HEK293 (cell line): Measurements from ENCODE around the gene C1orf56.

Source experiments
- KLF16 ChIP-seq: fragments of 450-650 bp; formaldehyde crosslinking; IDR thresholded peaks from 2 replicates; pipeline ENCODE4 v1.5.1; 2017; ENCODE audit warnings: missing biosample characterization, missing genetic modification characterization
- OVOL3 ChIP-seq: fragments of 450-650 bp; formaldehyde crosslinking; IDR thresholded peaks from 2 replicates; pipeline ENCODE4 v1.5.1; 2016; ENCODE audit warnings: missing biosample characterization, missing genetic modification characterization
- SP7 ChIP-seq: fragments of 450-650 bp; formaldehyde crosslinking; IDR thresholded peaks from 2 replicates; pipeline ENCODE4 v1.5.1; 2016; ENCODE audit warnings: missing biosample characterization, missing genetic modification characterization
- ZBTB1 ChIP-seq: fragments of 450-650 bp; formaldehyde crosslinking; IDR thresholded peaks from 2 replicates; pipeline ENCODE4 v1.5.1; 2016; ENCODE audit warnings: missing biosample characterization, missing genetic modification characterization
- ZBTB48 ChIP-seq: fragments of 450-650 bp; formaldehyde crosslinking; IDR thresholded peaks from 2 replicates; pipeline ENCODE4 v1.5.1; 2016; ENCODE audit warnings: missing biosample characterization, missing genetic modification characterization
- ZBTB7A ChIP-seq: fragments of 450-650 bp; formaldehyde crosslinking; IDR thresholded peaks from 2 replicates; pipeline ENCODE4 v1.5.1; 2016; ENCODE audit warnings: low read depth, missing biosample characterization, missing genetic modification characterization
- ZNF214 ChIP-seq: fragments of 450-650 bp; formaldehyde crosslinking; IDR thresholded peaks from 2 replicates; pipeline ENCODE4 v1.5.1; 2017; ENCODE audit warnings: missing biosample characterization, mild to moderate bottlenecking, missing genetic modification characterization, borderline replicate concordance
- ZNF311 ChIP-seq: fragments of 450-650 bp; formaldehyde crosslinking; IDR thresholded peaks from 2 replicates; pipeline ENCODE4 v1.5.1; 2017; ENCODE audit warnings: missing biosample characterization, missing genetic modification characterization, borderline replicate concordance
- ZNF423 ChIP-seq: fragments of 450-650 bp; formaldehyde crosslinking; IDR thresholded peaks from 2 replicates; pipeline ENCODE4 v1.5.1; 2016; ENCODE audit warnings: missing biosample characterization, missing genetic modification characterization
- ZNF514 ChIP-seq: fragments of 450-650 bp; formaldehyde crosslinking; IDR thresholded peaks from 2 replicates; pipeline ENCODE4 v1.5.1; 2016; ENCODE audit warnings: missing biosample characterization, missing genetic modification characterization
- ZNF549 ChIP-seq: fragments of 450-650 bp; IDR thresholded peaks from 2 replicates; pipeline ENCODE4 v1.5.1; 2018; ENCODE audit warnings: missing biosample characterization, missing genetic modification characterization, mild to moderate bottlenecking, inconsistent platforms, moderate library complexity
- ZNF596 ChIP-seq: fragments of 450-650 bp; IDR thresholded peaks from 2 replicates; pipeline ENCODE4 v1.5.0; 2018; ENCODE audit warnings: missing biosample characterization, mild to moderate bottlenecking, missing genetic modification characterization, moderate library complexity
- ZNF629 ChIP-seq: fragments of 450-650 bp; formaldehyde crosslinking; IDR thresholded peaks from 2 replicates; pipeline ENCODE4 v1.5.1; 2017; ENCODE audit warnings: missing biosample characterization, missing genetic modification characterization
- ZNF660 ChIP-seq: fragments of 450-650 bp; IDR thresholded peaks from 2 replicates; pipeline ENCODE4 v1.5.1; 2018; ENCODE audit warnings: missing biosample characterization, mild to moderate bottlenecking, missing genetic modification characterization
- ZNF777 ChIP-seq: fragments of 450-650 bp; formaldehyde crosslinking; IDR thresholded peaks from 2 replicates; pipeline ENCODE4 v1.5.1; 2017; ENCODE audit warnings: missing biosample characterization, missing genetic modification characterization, borderline replicate concordance
- ZNF785 ChIP-seq: fragments of 450-650 bp; formaldehyde crosslinking; IDR thresholded peaks from 2 replicates; pipeline ENCODE4 v1.5.1; 2016; ENCODE audit warnings: missing biosample characterization, missing genetic modification characterization
- ZSCAN23 ChIP-seq: fragments of 450-650 bp; formaldehyde crosslinking; IDR thresholded peaks from 2 replicates; pipeline ENCODE4 v1.5.1; 2016; ENCODE audit warnings: missing biosample characterization, missing genetic modification characterization
- TF ChIP-seq, protein P1 (sequence below): fragments of 450-650 bp; formaldehyde crosslinking; IDR thresholded peaks from 2 replicates; pipeline ENCODE4 v1.5.1; 2017; ENCODE audit warnings: missing biosample characterization, missing genetic modification characterization
- TF ChIP-seq, protein P2 (sequence below): fragments of 450-650 bp; formaldehyde crosslinking; IDR thresholded peaks from 2 replicates; pipeline ENCODE4 v1.5.1; 2016; ENCODE audit warnings: missing biosample characterization, missing genetic modification characterization
- TF ChIP-seq, protein P3 (sequence below): fragments of 450-650 bp; formaldehyde crosslinking; IDR thresholded peaks from 2 replicates; pipeline ENCODE4; 2016; ENCODE audit warnings: missing biosample characterization, missing genetic modification characterization
- TF ChIP-seq, protein P4 (sequence below): fragments of 450-650 bp; formaldehyde crosslinking; IDR thresholded peaks from 2 replicates; pipeline ENCODE4 v1.5.1; 2016; ENCODE audit warnings: missing biosample characterization, missing genetic modification characterization, low read depth
- TF ChIP-seq, protein P5 (sequence below): fragments of 450-650 bp; formaldehyde crosslinking; IDR thresholded peaks from 2 replicates; pipeline ENCODE4 v1.5.1; 2016; ENCODE audit warnings: missing biosample characterization, missing genetic modification characterization

Gene C1orf56

DNA sequence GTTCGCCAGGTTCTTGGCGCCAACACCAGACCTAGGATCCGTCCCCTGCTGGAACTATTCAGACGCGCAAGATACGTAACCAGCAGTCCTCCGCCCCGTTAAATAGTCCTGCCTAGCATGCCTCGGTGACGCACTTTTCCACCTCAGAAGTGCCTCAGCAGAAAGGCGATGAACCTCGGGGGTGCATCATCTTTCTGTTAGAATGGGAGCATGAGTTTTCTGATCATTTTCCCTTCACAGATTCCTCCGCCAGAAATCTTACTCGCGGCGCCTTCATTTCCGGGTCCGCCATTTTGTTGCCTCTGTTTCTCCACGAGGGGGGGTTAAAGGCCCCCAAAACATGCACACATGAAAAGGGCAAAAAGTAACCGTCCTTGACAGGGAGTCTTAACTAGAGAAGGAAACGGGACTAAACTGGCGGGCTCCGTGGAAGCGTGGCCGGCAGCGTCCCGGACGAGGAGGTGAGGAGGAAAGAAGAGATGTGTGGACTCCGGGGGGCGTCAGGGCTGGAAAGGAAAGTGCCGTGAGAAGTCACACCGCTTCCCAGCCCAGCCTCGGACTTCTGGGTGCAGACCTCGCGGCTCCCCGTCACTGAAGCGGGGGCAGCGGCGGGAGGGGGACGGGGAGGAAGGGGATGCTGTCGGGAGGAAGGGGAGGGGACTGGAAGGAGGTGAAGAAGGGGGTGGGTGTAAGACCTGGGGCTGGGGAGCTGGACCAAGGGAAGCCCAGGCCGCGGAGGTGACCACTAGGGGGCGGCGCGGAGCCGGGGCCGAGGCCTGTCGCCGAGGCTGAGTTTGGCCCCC lies 23.1 kb downstream of the C1orf56 start, which contains the start of gene GABPB2 (continued):
- TF ChIP-seq ZBTB1 (tag by site-specific recombination) (no peak), SP7 (peak; percentile 98), ZSCAN23 (tag by site-specific recombination) (peak; percentile 99), ZNF596 (no peak), ZNF777 (tag by site-specific recombination) (peak; percentile 44; the same call in 1 of the 2 replicates), ZNF549 (tag by site-specific recombination) (no peak), ZNF423 (tag by site-specific recombination) (no peak), ZNF311 (tag by site-specific recombination) (no peak), ZNF514 (tag by site-specific recombination) (no peak), ZBTB7A (peak; percentile 91), KLF16 (tag by site-specific recombination) (peak; percentile 93), ZNF214 (tag by site-specific recombination) (no peak), ZNF629 (peak; percentile 98), ZNF785 (tag by site-specific recombination) (no peak), ZNF660 (tag by site-specific recombination) (peak; percentile 100), OVOL3 (tag by site-specific recombination) (peak; percentile 85; the same call in 1 of the 2 replicates), ZBTB48 (peak; percentile 70)
- TF ChIP-seq, protein P1, sequence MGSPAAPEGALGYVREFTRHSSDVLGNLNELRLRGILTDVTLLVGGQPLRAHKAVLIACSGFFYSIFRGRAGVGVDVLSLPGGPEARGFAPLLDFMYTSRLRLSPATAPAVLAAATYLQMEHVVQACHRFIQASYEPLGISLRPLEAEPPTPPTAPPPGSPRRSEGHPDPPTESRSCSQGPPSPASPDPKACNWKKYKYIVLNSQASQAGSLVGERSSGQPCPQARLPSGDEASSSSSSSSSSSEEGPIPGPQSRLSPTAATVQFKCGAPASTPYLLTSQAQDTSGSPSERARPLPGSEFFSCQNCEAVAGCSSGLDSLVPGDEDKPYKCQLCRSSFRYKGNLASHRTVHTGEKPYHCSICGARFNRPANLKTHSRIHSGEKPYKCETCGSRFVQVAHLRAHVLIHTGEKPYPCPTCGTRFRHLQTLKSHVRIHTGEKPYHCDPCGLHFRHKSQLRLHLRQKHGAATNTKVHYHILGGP (tag by site-specific recombination) = 0 out of 2 replicates have a peak, but pooled peaks have one; percentile 50
- TF ChIP-seq, protein P2, sequence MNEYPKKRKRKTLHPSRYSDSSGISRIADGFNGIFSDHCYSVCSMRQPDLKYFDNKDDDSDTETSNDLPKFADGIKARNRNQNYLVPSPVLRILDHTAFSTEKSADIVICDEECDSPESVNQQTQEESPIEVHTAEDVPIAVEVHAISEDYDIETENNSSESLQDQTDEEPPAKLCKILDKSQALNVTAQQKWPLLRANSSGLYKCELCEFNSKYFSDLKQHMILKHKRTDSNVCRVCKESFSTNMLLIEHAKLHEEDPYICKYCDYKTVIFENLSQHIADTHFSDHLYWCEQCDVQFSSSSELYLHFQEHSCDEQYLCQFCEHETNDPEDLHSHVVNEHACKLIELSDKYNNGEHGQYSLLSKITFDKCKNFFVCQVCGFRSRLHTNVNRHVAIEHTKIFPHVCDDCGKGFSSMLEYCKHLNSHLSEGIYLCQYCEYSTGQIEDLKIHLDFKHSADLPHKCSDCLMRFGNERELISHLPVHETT (tag by site-specific recombination) = peak; percentile 99
- TF ChIP-seq, protein P3, sequence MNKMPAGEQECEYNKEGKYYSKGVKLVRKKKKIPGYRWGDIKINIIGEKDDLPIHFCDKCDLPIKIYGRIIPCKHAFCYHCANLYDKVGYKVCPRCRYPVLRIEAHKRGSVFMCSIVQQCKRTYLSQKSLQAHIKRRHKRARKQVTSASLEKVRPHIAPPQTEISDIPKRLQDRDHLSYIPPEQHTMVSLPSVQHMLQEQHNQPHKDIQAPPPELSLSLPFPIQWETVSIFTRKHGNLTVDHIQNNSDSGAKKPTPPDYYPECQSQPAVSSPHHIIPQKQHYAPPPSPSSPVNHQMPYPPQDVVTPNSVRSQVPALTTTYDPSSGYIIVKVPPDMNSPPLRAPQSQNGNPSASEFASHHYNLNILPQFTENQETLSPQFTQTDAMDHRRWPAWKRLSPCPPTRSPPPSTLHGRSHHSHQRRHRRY = no peak
- TF ChIP-seq, protein P4, sequence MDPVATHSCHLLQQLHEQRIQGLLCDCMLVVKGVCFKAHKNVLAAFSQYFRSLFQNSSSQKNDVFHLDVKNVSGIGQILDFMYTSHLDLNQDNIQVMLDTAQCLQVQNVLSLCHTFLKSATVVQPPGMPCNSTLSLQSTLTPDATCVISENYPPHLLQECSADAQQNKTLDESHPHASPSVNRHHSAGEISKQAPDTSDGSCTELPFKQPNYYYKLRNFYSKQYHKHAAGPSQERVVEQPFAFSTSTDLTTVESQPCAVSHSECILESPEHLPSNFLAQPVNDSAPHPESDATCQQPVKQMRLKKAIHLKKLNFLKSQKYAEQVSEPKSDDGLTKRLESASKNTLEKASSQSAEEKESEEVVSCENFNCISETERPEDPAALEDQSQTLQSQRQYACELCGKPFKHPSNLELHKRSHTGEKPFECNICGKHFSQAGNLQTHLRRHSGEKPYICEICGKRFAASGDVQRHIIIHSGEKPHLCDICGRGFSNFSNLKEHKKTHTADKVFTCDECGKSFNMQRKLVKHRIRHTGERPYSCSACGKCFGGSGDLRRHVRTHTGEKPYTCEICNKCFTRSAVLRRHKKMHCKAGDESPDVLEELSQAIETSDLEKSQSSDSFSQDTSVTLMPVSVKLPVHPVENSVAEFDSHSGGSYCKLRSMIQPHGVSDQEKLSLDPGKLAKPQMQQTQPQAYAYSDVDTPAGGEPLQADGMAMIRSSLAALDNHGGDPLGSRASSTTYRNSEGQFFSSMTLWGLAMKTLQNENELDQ = no peak
- TF ChIP-seq, protein P5, sequence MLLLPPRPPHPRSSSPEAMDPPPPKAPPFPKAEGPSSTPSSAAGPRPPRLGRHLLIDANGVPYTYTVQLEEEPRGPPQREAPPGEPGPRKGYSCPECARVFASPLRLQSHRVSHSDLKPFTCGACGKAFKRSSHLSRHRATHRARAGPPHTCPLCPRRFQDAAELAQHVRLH (tag by site-specific recombination) = peak; percentile 94
